Osteoblast (primary cell): ENCODE results near the gene EMP2. TPM values are rescaled to one million over a fixed set of nuclear protein-coding genes. Genes with fewer than 3 reads are reported as not detected.

Experiments
- DNase-seq: peaks from one replicate; pipeline ENCODE4 v3.0.0; 2011; ENCODE audit warnings: low spot score, mixed read lengths; ENCODE audit not compliant: insufficient read length; ENCODE audit errors: missing footprints
- H2AFZ ChIP-seq: 2 replicates; pipeline ENCODE4 v1.6.0; 2011; ENCODE audit warnings: mild to moderate bottlenecking, low read length
- H3K27ac ChIP-seq: 2 replicates; pipeline ENCODE4 v1.5.1; 2011; ENCODE audit warnings: mild to moderate bottlenecking, low read depth, low read length, moderate library complexity
- H3K27me3 ChIP-seq: 2 replicates; pipeline ENCODE4 v1.6.0; 2012; ENCODE audit warnings: mild to moderate bottlenecking, control low read depth, inconsistent platforms, low read length, moderate library complexity; ENCODE audit not compliant: insufficient read depth
- H3K36me3 ChIP-seq: 2 replicates; pipeline ENCODE4 v1.5.1; 2011; ENCODE audit warnings: mild to moderate bottlenecking, low read length, control low read depth, moderate library complexity; ENCODE audit not compliant: insufficient read depth
- H3K4me1 ChIP-seq: 2 replicates; pipeline ENCODE4 v1.5.1; 2011; ENCODE audit warnings: mild to moderate bottlenecking, low read length, control low read depth, moderate library complexity; ENCODE audit not compliant: insufficient read depth
- H3K4me2 ChIP-seq: 2 replicates; pipeline ENCODE4 v1.6.0; 2011; ENCODE audit warnings: mild to moderate bottlenecking, low read length; ENCODE audit not compliant: insufficient read depth
- H3K4me3 ChIP-seq: fragments of 200-600 bp; sonication (generic); 3 replicates; pipeline ENCODE4 v1.5.1; 2012; ENCODE audit warnings: mild to moderate bottlenecking, low read length, inconsistent platforms; ENCODE audit not compliant: insufficient read depth
- H3K79me2 ChIP-seq: 2 replicates; pipeline ENCODE4 v1.6.0; 2012; ENCODE audit warnings: mild to moderate bottlenecking, low read length, control low read depth, inconsistent platforms; ENCODE audit not compliant: insufficient read depth
- H3K9me3 ChIP-seq: 2 replicates; pipeline ENCODE4 v1.5.1; 2011; ENCODE audit warnings: low read depth, low read length, control low read depth
- H4K20me1 ChIP-seq: 2 replicates; pipeline ENCODE4 v1.6.0; 2012; ENCODE audit warnings: mild to moderate bottlenecking, low read length, control low read depth; ENCODE audit not compliant: insufficient read depth
- CTCF ChIP-seq: IDR thresholded peaks from 2 replicates; pipeline ENCODE4 v1.5.1; 2011; ENCODE audit warnings: mild to moderate bottlenecking, low read depth, low read length, moderate library complexity; ENCODE audit errors: extremely low read depth
- total RNA-seq: library from RNA; depleted of rRNA; stranded (reverse); fragments of >200 nt; gene quantifications from 2 replicates; pipeline ENCODE4 v1.2.3, GENCODE V29; 2012

Gene EMP2
- total RNA-seq, 1 donor, result 31.8 TPM

DNA sequence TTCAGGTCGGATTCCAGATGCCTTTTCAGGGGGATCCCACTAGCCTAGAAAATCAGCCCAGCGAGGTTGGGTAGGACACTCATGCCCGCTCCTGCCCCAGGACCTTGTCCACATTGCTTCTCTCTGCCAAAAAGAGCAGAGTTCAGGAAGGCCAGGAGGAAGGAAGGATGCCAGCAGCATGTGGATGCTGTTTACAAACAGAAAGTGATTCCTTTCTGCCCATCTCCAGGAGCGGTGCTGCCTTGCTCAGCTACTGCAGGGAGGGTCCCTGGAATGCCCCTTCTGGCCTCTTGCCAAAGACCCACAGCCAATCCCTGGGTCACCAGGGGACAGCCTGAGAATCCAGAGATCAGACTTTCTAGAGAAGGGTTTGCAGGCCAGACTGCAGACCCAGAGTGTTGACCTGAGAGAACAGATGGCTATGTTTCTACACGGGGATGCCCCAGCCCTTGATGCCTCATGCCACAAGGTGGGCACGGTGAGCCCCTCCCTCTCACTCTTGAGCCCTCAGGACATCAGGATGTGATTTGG is 32.3 kb upstream of the EMP2 start:
- no peak overlapping the region for H2AFZ ChIP-seq
- no peaks in the 10 kb centered on the region for H3K79me2 ChIP-seq
- H3K27me3 ChIP-seq, result no peaks in the 10 kb centered on the region
- peak; percentile 31 for DNase-seq
- TF ChIP-seq CTCF, result no peak
- H3K4me2 ChIP-seq, result no peak overlapping the region
- H3K4me3 ChIP-seq, result no peak overlapping the region
- no peaks in the 10 kb centered on the region for H4K20me1 ChIP-seq
- peaks cover 23% of the 10 kb centered on the region for H3K4me1 ChIP-seq
- no peak overlapping the region for H3K27ac ChIP-seq
- H3K9me3 ChIP-seq, result no peaks in the 10 kb centered on the region
- no peaks in the 10 kb centered on the region for H3K36me3 ChIP-seq

DNA sequence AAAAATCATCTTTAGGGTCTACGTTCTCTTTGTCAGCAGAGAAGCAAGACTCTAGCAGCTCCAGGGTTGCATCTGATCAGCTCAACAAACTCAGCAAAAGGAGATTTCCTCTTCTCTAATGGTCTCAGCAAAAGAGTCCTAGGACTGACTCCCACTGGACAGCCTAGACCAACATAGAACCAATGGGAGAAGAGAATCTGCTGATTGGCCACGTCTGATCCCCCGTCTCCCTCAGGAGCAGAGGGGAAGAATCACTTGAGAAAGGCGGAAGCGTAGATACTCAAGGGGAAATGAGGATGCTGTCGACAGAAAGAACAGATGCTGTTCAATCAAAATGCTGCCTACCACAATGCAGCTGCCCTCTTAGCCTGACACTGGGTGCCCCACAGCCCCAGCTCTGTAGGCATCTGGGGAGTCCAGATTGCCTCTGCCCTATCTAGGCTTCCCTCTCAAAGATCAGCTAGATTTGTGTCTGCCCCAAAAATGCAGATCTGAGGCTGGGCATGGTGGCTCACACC is 31.5 kb upstream of the EMP2 start:
- Histone ChIP-seq H3K9me3 (no peaks in the 10 kb centered on the region), H3K4me2 (no peak overlapping the region), H3K27me3 (no peaks in the 10 kb centered on the region), H3K4me1 (peaks cover 15% of the 10 kb centered on the region), H3K4me3 (no peak overlapping the region), H3K36me3 (no peaks in the 10 kb centered on the region), H3K79me2 (no peaks in the 10 kb centered on the region), H2AFZ (no peak overlapping the region), H4K20me1 (no peaks in the 10 kb centered on the region), H3K27ac (no peak overlapping the region)
- peak; percentile 59 for DNase-seq
- TF ChIP-seq CTCF, result no peak

GRCh38 chr16:10610499-10611184 is 30.2 kb upstream of the EMP2 start:
- Histone ChIP-seq H3K4me2 (no peak overlapping the region), H3K4me3 (no peak overlapping the region), H3K79me2 (no peaks in the 10 kb centered on the region), H4K20me1 (no peaks in the 10 kb centered on the region), H3K27me3 (no peaks in the 10 kb centered on the region), H3K4me1 (peaks cover 12% of the 10 kb centered on the region), H2AFZ (no peak overlapping the region), H3K36me3 (no peaks in the 10 kb centered on the region), H3K9me3 (no peaks in the 10 kb centered on the region), H3K27ac (no peak overlapping the region)
- no peak for DNase-seq
- no peak for TF ChIP-seq CTCF

GRCh38 chr16:10609402-10609774 is 29.0 kb upstream of the EMP2 start:
- Histone ChIP-seq H3K27me3 (no peaks in the 10 kb centered on the region), H3K9me3 (no peaks in the 10 kb centered on the region), H3K36me3 (no peaks in the 10 kb centered on the region), H3K4me3 (no peak overlapping the region), H4K20me1 (no peaks in the 10 kb centered on the region), H3K79me2 (no peaks in the 10 kb centered on the region), H2AFZ (peak overlapping the region; percentile 84), H3K4me2 (peak overlapping the region; percentile 67), H3K4me1 (peaks cover 12% of the 10 kb centered on the region), H3K27ac (peak overlapping the region; percentile 31)
- DNase-seq, result peak; percentile 92
- TF ChIP-seq CTCF, result peak; percentile 4
